HuH-7 (cell line): ENCODE results near the gene SERPINA4.
"Not testable (repeated sequence)": the region's sequence is repeated elsewhere in the genome, so short reads cannot be mapped to it uniquely, and the experiment has no call there.

Experiments
- DNase-seq: peaks from one replicate; pipeline ENCODE4 v3.0.0; 2011; ENCODE audit warnings: low spot score

SERPINA4 gene

DNA sequence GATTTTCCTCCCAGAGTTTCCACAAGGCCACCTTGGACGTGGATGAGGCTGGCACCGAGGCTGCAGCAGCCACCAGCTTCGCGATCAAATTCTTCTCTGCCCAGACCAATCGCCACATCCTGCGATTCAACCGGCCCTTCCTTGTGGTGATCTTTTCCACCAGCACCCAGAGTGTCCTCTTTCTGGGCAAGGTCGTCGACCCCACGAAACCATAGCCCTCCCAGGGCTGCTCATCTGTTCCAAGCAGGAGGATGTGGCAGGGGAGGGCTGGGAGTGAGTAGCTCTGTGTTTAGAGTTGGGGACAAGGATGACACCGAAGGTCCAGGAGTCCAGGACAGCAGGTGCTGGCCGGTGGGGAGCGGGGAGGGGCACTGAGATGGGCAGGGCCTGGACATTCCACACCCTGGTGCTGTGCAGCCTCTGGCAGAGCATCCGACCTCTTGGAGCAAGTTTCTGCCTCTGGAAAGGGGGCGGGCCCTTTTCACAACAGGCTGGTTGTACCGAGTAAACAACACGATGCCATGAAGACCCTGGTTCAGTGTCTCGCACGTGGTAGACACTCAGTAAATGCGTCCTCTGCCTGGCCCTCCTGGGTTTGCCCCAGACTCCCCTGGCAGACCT is 8.2 kb downstream of the SERPINA4 start:
- no peak for DNase-seq

GRCh38 chr14:94570002-94570400 is 8.8 kb downstream of the SERPINA4 start:
- DNase-seq = no peak

GRCh38 chr14:94570440-94570839 is 9.2 kb downstream of the SERPINA4 start:
- no peak for DNase-seq

GRCh38 chr14:94571395-94571794 is 10.2 kb downstream of the SERPINA4 start:
- no peak for DNase-seq

DNA sequence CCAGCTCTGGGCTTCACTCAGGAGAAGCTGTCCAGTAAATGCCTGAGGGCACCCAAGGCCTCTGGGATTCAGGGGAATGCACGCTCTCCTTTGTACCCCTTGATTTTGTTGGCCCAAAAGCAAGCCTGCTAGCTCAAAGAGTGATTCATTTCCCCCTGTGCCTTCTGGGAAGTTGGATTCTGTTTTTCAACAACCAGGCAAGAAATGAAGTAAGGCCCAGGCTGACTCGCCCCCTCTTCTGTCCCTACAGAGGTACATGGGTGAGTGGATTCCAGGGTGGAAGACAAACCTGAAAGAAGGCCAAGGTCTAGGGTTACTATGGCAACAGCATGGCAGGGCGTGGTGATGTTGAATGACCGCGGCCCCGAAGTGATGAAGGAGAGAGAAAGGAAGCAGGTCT is 10.7 kb downstream of the SERPINA4 start:
- no peak for DNase-seq

DNA sequence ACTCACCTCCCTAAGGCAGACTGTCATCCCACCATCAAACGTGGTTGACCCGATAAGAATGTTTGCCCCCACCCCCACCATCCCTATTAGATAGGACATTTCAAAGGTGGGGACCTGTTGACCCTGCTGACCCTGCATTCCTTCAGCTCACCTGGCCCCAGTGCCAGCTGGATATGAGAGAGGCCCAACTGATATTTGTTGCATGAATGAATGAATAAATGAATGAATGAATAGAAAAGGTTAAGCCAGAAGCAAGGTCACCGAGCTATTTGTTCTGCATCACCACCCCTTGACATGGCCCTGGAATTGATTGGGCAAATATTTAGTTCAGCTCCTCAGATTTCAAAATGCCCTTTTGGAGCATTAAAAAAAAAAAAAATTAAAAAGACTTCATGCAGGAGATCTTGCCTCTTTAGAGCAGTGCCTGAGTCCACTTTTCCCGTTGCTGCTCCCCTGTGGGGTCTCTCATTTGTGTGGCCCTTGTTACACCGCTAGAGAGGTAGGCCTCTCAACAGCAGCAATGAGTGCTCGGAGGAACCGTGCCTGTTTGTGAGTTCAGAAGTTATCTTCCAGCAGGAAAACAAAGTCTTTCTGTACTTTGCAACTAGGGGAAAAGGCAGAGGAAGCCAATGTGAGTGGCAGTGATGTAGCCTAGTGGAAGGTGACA is 11.5 kb downstream of the SERPINA4 start:
- peak; percentile 30 for DNase-seq

DNA sequence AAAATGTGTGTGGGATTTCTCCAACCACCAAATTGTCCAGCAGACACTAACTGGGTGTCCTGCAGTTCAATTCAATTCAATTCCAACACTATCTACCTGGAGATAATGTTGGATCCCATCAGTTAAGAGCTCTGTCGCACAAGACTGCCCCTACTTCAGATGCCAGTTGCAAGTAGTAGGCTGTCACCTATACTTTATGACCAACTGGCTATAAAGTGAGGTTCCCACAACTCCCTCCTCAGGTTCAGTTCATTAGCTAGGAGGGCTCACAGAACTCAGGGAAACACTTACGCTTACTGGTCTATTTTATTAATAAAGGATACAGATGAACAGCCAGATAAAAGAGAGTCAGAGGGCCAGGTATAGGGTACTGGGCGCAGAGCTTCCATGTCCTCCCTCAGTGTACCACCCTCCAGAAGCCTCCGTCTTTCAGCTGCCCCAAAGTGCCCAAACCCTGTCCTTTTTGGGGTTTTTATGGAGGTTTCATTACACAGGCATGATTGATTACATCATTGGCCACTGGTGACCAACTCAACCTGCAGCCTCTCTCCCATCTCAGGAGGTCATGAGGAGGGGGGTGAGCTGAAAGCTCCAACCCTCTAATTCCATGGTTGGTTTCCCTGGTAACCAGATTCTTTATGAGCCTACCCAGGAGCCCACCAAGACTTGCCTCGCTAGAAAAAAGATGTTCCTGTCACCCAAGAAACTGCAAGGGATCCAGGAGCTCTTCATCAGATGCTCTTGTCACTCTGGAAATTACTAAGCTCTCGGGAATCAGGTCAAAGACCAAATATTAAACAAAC is 12.4 kb downstream of the SERPINA4 start:
- DNase-seq = no peak

DNA sequence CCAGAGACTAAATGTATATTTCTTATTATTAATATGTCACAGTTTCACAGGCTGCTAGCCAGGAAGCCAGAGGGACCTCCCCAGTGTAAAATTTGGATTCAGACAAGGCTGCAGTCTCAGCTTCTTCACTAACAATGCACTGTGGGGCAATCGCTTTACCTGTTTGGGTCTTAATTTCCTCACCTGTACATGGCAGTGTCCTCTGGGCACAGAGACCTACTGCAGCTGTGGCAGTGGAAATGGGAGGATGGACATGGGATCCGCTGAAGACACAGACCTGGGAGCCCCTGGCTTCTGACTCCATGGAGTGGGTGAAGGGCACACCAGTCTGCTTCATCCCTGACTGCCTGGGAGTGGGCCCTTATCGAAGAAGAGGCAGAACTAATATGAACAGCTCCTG is 13.1 kb downstream of the SERPINA4 start:
- DNase-seq = no peak

DNA sequence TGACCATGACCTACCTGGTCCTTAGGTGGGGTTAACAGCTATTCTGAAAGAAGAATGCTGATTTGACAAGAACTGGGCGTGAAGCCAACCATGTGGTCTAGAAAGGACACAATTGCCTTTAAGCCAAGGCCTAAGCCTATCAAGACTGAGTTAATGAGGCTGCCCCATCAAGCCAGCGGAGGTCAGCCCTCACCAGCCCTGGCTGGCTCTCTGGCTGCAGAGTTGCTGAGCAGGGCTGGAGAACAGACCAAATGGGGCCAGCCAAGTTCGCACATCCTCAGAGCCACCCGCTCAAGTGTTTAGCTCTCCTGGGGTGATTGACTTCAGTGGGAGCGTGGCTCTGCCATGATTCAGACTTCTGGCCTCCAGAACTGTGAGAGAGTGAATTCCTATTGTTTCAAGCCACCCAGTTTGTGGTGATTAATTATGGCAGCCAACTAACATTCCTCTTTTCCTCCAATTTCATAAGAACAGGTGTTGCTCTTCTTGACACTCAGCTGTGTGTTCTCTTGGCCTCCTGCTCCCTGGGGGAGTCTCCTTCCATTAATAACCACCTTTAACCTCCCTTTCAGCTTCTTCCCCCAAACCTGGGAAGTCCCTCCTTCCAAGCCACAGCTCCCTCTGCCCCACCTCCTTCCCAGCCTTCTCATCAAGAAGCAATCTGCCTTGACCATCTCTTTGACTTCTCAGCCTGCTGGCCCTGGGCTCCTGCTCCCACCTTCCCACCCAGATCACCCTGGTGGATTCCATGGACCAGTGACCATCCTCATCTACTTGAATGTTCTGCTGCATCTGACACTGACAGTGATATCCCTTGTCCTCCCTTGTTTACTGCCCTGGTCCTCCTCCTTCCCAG is 14.7 kb downstream of the SERPINA4 start:
- DNase-seq = no peak

- DNase-seq = not testable (repeated sequence)
Measured at GRCh38 chr14:94577472-94577871, 16.2 kb downstream of the SERPINA4 start.

- DNase-seq = no peak
Measured at GRCh38 chr14:94578712-94579111, 17.5 kb downstream of the SERPINA4 start.

DNA sequence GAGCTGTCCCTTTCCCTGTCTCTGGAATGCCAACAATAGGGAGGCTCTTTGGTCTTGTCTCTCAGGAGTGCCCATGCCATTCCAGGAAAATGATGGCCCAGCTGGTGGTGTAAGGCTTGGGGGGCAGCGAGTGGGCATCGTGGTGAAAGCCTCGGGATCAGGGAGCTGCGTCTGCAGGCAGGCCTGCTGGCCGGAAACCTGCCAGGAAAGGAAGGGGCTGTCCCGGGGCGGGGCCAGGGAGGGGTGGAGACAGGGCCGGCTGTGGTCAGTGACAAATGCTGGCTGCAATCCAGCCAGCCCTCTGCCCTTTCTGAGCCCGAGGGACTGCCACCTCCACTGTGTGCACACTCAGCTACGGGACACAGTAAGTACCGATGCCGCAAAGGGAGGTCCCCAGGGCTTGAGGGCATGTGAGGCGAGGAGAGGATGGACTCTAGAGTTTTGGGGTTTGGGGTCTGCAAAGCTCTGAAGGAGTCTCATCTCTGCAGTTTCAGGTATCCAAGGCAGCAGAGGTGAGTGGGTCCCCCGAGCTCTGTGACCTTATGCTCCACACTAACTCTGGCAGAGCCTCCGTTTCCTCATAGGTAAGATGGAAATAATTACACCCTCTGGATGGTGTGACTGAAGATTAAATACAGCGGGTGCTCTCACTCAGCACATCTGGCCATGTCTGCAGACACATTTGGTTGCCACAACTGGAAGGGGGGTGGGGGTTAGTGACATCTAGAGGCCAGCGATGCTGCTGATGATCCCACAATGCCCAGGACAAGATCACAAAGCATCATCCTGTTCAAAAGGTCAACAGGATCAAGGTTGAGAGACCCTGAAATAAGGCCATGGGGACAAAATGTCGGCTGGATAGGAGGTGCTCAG is 20.1 kb downstream of the SERPINA4 start, which contains the start of gene SERPINA5:
TSS of gene SERPINA5 (plus strand) at position 300 of the 873 bp plus-strand sequence. CDS start 5,937 bp downstream, outside the sequence.
- DNase-seq = peak; percentile 70

GRCh38 chr14:94582199-94582750 is 21.0 kb downstream of the SERPINA4 start:
- no peak for DNase-seq

DNA sequence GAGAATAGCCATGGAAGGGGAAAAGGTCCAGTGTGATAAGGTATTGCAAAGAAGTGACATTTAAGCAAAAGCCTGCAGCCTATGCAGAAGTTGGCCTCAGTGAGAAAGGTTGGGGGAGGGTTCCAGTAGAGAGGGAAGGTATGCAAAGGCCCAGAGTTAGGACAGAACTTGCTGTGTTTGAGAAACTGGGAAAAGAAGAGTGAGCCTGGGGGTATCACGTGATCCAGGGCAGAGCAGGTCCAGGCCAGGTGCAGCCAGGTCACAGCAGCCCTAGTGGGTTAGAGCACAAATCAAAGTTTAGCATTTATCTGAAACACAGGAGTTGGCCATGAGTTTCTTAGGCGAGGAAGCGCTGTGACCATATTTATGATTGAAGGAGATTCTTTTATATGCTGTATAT is 21.6 kb downstream of the SERPINA4 start:
- DNase-seq = no peak

DNA sequence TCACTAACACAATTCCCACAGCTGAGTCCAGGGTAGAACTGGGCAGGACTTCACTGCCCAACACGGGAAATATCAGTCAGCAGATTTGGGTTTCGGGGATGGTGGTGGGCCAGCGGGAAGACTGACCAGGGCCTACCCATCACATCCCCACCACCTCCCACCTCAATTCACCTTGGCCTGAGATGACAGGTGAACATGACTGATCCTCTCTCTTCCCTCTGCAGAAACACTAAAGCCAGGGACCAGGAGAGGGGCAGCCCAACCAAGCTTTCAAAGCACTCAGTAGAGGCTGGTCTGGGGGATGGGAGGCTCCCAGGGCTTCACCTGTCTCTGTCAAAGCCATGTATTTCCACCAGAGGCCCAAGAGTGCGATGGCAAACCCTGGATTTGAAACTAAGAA is 22.3 kb downstream of the SERPINA4 start:
- DNase-seq = no peak

GRCh38 chr14:94584591-94585280 is 23.5 kb downstream of the SERPINA4 start:
- DNase-seq = no peak

DNA sequence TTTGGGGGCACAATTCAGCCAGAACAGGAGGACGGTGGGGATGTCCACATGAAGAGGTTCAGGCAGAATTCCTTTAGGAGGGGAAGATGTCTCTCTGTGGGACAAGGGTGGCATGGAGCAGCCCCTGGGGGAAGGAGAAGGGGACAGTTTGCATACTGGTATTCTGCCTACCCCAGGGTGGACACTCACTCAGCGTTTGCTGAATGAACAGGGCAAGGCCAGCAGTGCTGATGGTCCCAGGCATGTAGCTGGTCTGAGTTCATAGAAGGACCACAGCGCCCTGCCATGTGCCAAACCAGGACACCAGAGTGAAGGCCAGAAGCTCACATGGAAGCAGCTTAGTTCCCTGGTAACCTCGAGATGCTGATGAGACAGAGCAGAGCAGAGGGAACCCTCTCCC is 25.4 kb downstream of the SERPINA4 start:
- DNase-seq = no peak

DNA sequence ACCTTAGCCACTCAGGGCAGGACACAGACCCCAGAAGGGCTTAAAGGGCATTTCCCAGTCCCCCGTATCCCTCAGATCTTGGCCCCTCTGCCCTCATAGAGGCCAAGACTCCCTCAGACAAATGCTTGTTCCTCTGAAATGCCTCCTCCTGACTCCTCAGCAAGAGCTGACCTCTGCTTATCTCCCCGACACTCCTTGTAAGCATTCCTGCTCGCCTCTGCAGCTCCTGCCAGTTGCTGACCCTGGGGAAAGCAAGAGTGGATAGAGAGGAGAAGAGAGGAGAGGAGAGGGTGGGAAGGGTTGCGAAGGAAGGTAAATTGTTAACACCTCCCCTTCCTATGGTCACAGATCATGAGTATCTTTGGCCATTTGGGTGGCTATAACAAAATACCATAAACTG is 27.1 kb downstream of the SERPINA4 start:
- no peak for DNase-seq

GRCh38 chr14:94591073-94591472 is 29.8 kb downstream of the SERPINA4 start:
- DNase-seq = no peak

GRCh38 chr14:94591871-94592270 is 30.6 kb downstream of the SERPINA4 start:
- DNase-seq = no peak
